HCT116 (cell line): ENCODE results near the gene OGFOD2. TPM values are rescaled to one million over a fixed set of nuclear protein-coding genes. Genes with fewer than 3 reads are reported as not detected.
A peak's percentile ranks its signal among the peaks of the same experiment; 100 is the strongest.

Experiments
- ATAC-seq: fragments of 200-7000 bp; cut with Tn5 transposase; 2 replicates; pipeline ENCODE4 v1.9.1; 2020; ENCODE audit warnings: mild to moderate bottlenecking, moderate library complexity
- BruUV-seq: library from RNA; stranded (reverse); fragments of 400-500 nt; replicated peaks from 2 replicates; lab custom pipeline; 2021; lab: Mats Ljungman, UMichigan
- CTCF ChIA-PET: fragments of 300-600 bp; sonication (Branson Sonifier 250); formaldehyde crosslinking; loops from one replicate; lab custom pipeline; 2021; ENCODE audit warnings: antibody characterized with exemption; lab: Charles Lee
- POLR2A ChIA-PET: fragments of 300-600, 350-600 bp; sonication (Branson Sonifier 250); formaldehyde crosslinking; loops from one replicate; lab custom pipeline; 2021; ENCODE audit warnings: antibody characterized with exemption; lab: Charles Lee
- RAD21 ChIA-PET, 2 experiments: fragments of 300-600 bp; sonication (Branson Sonifier 250); formaldehyde crosslinking; loops; one replicate each; lab custom pipeline; 2023; ENCODE audit warnings: low total read pairs in 2 of 2; ENCODE audit not compliant: uncharacterized antibody in 2 of 2, unreplicated experiment in 2 of 2, low non-redundant PET in 1 of 2; lab: Charles Lee
- DNase-seq: peaks from one replicate; pipeline ENCODE4 v3.0.0-alpha.2; 2010; ENCODE audit warnings: low read depth, low spot score
- H2AFZ ChIP-seq: fragments of 200-600 bp; shearing (Covaris generic), sonication (generic); 2 replicates; pipeline ENCODE4 v1.6.1; 2017; ENCODE audit warnings: low read depth, mixed run types, mixed read lengths, antibody characterized with exemption, low read length; ENCODE audit not compliant: poor library complexity, severe bottlenecking
- H3K27ac ChIP-seq: 2 replicates; pipeline ENCODE4 v1.5.1; 2012; ENCODE audit warnings: low read depth, low read length
- H3K27me3 ChIP-seq: fragments of 200-600 bp; sonication (generic); 2 replicates; pipeline ENCODE4 v1.6.1; 2016; ENCODE audit warnings: mixed run types, low read length, mixed read lengths; ENCODE audit not compliant: insufficient read depth
- H3K36me3 ChIP-seq, 2 experiments: fragments of 200-500 bp in 1 of 2; fragments of 200-600 bp in 1 of 2; sonication (Bioruptor generic) in 1 of 2; sonication (generic) in 1 of 2; 2 replicates each; pipeline versions ENCODE4 v1.5.1 to v1.6.1; 2014 to 2016; ENCODE audit warnings: low read length in 2 of 2, inconsistent platforms in 1 of 2, mixed read lengths in 1 of 2, mixed run types in 1 of 2; ENCODE audit not compliant: insufficient read depth in 2 of 2, control insufficient read depth in 1 of 2
- H3K4me1 ChIP-seq, 2 experiments: fragments of 200-600 bp in 1 of 2; sonication (generic) in 1 of 2; 2 replicates each; pipeline versions ENCODE4 v1.5.1 to v1.6.1; 2012 to 2017; ENCODE audit warnings: low read length in 2 of 2, inconsistent platforms in 1 of 2, mild to moderate bottlenecking in 1 of 2, mixed read lengths in 1 of 2, mixed run types in 1 of 2, moderate library complexity in 1 of 2; ENCODE audit not compliant: insufficient read depth in 2 of 2, control insufficient read depth in 1 of 2
- H3K4me2 ChIP-seq: fragments of 200-600 bp; sonication (generic); 2 replicates; pipeline ENCODE4 v1.6.1; 2017; ENCODE audit warnings: mixed run types, low read length, mixed read lengths
- H3K4me3 ChIP-seq, 2 experiments: fragments of 200-600 bp in 1 of 2; sonication (generic) in 1 of 2; replicated peaks in 1 of 2; 2 replicates each; pipeline ENCODE4 v1.5.1; 2011 to 2016; ENCODE audit warnings: low read length in 2 of 2, control low read depth in 1 of 2, low read depth in 1 of 2, mild to moderate bottlenecking in 1 of 2, mixed read lengths in 1 of 2, mixed run types in 1 of 2
- H3K79me2 ChIP-seq: fragments of 200-600 bp; sonication (generic); 2 replicates; pipeline ENCODE4 v1.6.1; 2017; ENCODE audit warnings: mild to moderate bottlenecking, mixed run types, low read length, moderate library complexity, mixed read lengths; ENCODE audit not compliant: insufficient read depth
- H3K9ac ChIP-seq: fragments of 200-600 bp; sonication (generic); 2 replicates; pipeline ENCODE4 v1.6.1; 2016; ENCODE audit warnings: low read length, mixed read lengths
- H3K9me2 ChIP-seq: fragments of 200-600 bp; sonication (generic), shearing (Covaris generic); 2 replicates; pipeline ENCODE4 v1.6.1; 2017; ENCODE audit warnings: mixed run types, mild to moderate bottlenecking, moderate library complexity; ENCODE audit not compliant: insufficient read depth
- H3K9me3 ChIP-seq, 2 experiments: fragments of 200-500 bp in 1 of 2; fragments of 200-600 bp in 1 of 2; sonication (Bioruptor generic) in 1 of 2; sonication (generic) in 1 of 2; 2 replicates each; pipeline ENCODE4 v1.6.1; 2014 to 2017; ENCODE audit warnings: low read length in 2 of 2, mixed read lengths in 2 of 2, inconsistent platforms in 1 of 2, low read depth in 1 of 2, mild to moderate bottlenecking in 1 of 2, mixed run types in 1 of 2, moderate library complexity in 1 of 2; ENCODE audit not compliant: control insufficient read depth in 1 of 2, insufficient read depth in 1 of 2
- H4K20me1 ChIP-seq: fragments of 200-600 bp; sonication (generic), shearing (Covaris generic); 2 replicates; pipeline ENCODE4 v1.6.1; 2017; ENCODE audit warnings: mixed run types, mild to moderate bottlenecking, moderate library complexity; ENCODE audit not compliant: insufficient read depth
- ATF3 ChIP-seq: IDR thresholded peaks from 2 replicates; pipeline ENCODE4 v1.6.1; 2012
- CBX3 ChIP-seq: IDR thresholded peaks from 2 replicates; pipeline ENCODE4 v1.6.1; 2012; ENCODE audit warnings: low read depth
- ELF1 ChIP-seq: IDR thresholded peaks from 2 replicates; pipeline ENCODE4 v1.6.1; 2012; ENCODE audit warnings: low read depth, borderline replicate concordance
- EZH2phosphoT487 ChIP-seq: fragments of 200-600 bp; IDR thresholded peaks from 2 replicates; pipeline ENCODE4 v1.6.1; 2018; ENCODE audit warnings: antibody characterized with exemption, borderline replicate concordance
- JUND ChIP-seq: IDR thresholded peaks from 2 replicates; pipeline ENCODE4 v1.6.1; 2012
- POLR2AphosphoS5 ChIP-seq: IDR thresholded peaks from 2 replicates; pipeline ENCODE4 v1.6.1; 2011; ENCODE audit warnings: mild to moderate bottlenecking, low read depth, low read length, moderate library complexity
- RAD21 ChIP-seq: IDR thresholded peaks from 2 replicates; pipeline ENCODE4 v1.6.1; 2012; ENCODE audit warnings: low read depth, mild to moderate bottlenecking
- SIN3A ChIP-seq: IDR thresholded peaks from 2 replicates; pipeline ENCODE4 v1.6.1; 2012; ENCODE audit warnings: low read depth
- SRF ChIP-seq: IDR thresholded peaks from 2 replicates; pipeline ENCODE4 v1.6.1; 2012; ENCODE audit warnings: low read depth
- ZFX ChIP-seq: fragments of 450-650 bp; IDR thresholded peaks from 2 replicates; pipeline ENCODE4 v1.6.1; 2017
- intact Hi-C: fragments of 100-400 bp; cut with micrococcal nuclease; formaldehyde crosslinking; loops from 2 replicates; pipeline ENCODE4 v1.10.0; 2022
- total RNA-seq: library from RNA; stranded (reverse); gene quantifications from one replicate; pipeline ENCODE4 v1.2.1, GENCODE V29; 2021; ENCODE audit not compliant: unreplicated experiment
- TF ChIP-seq, protein P1 (sequence below): IDR thresholded peaks from 2 replicates; pipeline ENCODE4 v1.6.1; 2012
- TF ChIP-seq, protein P2 (sequence below): IDR thresholded peaks from 2 replicates; pipeline ENCODE4 v1.6.1; 2012; ENCODE audit warnings: low read depth
- TF ChIP-seq, protein P3 (sequence below), 3 experiments: fragments of 200-600 bp in 1 of 3; sonication (generic) in 1 of 3; IDR thresholded peaks in 2 of 3; conservative IDR thresholded peaks in 1 of 3; 2 replicates each; pipeline ENCODE4 v1.5.1; 2012 to 2017; ENCODE audit warnings: low read depth in 2 of 3, low read length in 2 of 3, antibody characterized with exemption in 1 of 3, borderline replicate concordance in 1 of 3, control low read depth in 1 of 3, mild to moderate bottlenecking in 1 of 3, mixed read lengths in 1 of 3, mixed run types in 1 of 3, moderate library complexity in 1 of 3; ENCODE audit not compliant: insufficient read depth in 1 of 3
- TF ChIP-seq, protein P4 (sequence below): IDR thresholded peaks from 2 replicates; pipeline ENCODE4 v1.6.1; 2011; ENCODE audit warnings: mild to moderate bottlenecking, low read length, moderate library complexity; ENCODE audit not compliant: insufficient replicate concordance; ENCODE audit errors: extremely low read depth

The OGFOD2 gene
- total RNA-seq, 1 experiment from 2014 or later = 29.5 TPM

GRCh38 chr12:122989225-122989839 lies 14.3 kb downstream of the OGFOD2 start:
- RAD21 ChIA-PET = no interaction called here
- Histone ChIP-seq H3K9me2 (no peaks in the 10 kb centered on the region), H3K4me2 (no peak overlapping the region), H3K4me1 (no peaks in the 10 kb centered on the region), H3K27me3 (no peaks in the 10 kb centered on the region), H3K4me3 (no peak overlapping the region), H3K79me2 (no peaks in the 10 kb centered on the region), H3K9me3 (no peaks in the 10 kb centered on the region), H2AFZ (no peak overlapping the region), H3K27ac (no peak overlapping the region), H3K9ac (no peak overlapping the region), H3K36me3 (no peaks in the 10 kb centered on the region), H4K20me1 (no peaks in the 10 kb centered on the region)
- no peak for DNase-seq
- CTCF ChIA-PET = interaction anchor here (0.7 to 1.5 kb wide), 2 partner anchors 249 to 431 kb away, joined by 3 to 4 read pairs; no protein-coding TSS in a partner anchor
- TF ChIP-seq, protein P1, sequence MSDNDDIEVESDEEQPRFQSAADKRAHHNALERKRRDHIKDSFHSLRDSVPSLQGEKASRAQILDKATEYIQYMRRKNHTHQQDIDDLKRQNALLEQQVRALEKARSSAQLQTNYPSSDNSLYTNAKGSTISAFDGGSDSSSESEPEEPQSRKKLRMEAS = no peak
- TF ChIP-seq, protein P2, sequence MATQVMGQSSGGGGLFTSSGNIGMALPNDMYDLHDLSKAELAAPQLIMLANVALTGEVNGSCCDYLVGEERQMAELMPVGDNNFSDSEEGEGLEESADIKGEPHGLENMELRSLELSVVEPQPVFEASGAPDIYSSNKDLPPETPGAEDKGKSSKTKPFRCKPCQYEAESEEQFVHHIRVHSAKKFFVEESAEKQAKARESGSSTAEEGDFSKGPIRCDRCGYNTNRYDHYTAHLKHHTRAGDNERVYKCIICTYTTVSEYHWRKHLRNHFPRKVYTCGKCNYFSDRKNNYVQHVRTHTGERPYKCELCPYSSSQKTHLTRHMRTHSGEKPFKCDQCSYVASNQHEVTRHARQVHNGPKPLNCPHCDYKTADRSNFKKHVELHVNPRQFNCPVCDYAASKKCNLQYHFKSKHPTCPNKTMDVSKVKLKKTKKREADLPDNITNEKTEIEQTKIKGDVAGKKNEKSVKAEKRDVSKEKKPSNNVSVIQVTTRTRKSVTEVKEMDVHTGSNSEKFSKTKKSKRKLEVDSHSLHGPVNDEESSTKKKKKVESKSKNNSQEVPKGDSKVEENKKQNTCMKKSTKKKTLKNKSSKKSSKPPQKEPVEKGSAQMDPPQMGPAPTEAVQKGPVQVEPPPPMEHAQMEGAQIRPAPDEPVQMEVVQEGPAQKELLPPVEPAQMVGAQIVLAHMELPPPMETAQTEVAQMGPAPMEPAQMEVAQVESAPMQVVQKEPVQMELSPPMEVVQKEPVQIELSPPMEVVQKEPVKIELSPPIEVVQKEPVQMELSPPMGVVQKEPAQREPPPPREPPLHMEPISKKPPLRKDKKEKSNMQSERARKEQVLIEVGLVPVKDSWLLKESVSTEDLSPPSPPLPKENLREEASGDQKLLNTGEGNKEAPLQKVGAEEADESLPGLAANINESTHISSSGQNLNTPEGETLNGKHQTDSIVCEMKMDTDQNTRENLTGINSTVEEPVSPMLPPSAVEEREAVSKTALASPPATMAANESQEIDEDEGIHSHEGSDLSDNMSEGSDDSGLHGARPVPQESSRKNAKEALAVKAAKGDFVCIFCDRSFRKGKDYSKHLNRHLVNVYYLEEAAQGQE = no peak
- TF ChIP-seq JUND (no peak), ELF1 (no peak), SIN3A (no peak), ATF3 (no peak), EZH2phosphoT487 (no peak), CBX3 (no peak), RAD21 (no peak), POLR2AphosphoS5 (no peak), SRF (no peak), ZFX (no peak)
- TF ChIP-seq, protein P3, sequence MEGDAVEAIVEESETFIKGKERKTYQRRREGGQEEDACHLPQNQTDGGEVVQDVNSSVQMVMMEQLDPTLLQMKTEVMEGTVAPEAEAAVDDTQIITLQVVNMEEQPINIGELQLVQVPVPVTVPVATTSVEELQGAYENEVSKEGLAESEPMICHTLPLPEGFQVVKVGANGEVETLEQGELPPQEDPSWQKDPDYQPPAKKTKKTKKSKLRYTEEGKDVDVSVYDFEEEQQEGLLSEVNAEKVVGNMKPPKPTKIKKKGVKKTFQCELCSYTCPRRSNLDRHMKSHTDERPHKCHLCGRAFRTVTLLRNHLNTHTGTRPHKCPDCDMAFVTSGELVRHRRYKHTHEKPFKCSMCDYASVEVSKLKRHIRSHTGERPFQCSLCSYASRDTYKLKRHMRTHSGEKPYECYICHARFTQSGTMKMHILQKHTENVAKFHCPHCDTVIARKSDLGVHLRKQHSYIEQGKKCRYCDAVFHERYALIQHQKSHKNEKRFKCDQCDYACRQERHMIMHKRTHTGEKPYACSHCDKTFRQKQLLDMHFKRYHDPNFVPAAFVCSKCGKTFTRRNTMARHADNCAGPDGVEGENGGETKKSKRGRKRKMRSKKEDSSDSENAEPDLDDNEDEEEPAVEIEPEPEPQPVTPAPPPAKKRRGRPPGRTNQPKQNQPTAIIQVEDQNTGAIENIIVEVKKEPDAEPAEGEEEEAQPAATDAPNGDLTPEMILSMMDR (IDR thresholded peaks at IDR 0.05 in 2 of 3, conservative IDR thresholded peaks at IDR 0.05 in 1 of 3; ENCODE audit: borderline replicate concordance in 1 of 3, insufficient read depth in 1 of 3, low read depth in 2 of 3, low read length in 2 of 3) = no peak; a peak in 2 of 6 replicates
- TF ChIP-seq, protein P4, sequence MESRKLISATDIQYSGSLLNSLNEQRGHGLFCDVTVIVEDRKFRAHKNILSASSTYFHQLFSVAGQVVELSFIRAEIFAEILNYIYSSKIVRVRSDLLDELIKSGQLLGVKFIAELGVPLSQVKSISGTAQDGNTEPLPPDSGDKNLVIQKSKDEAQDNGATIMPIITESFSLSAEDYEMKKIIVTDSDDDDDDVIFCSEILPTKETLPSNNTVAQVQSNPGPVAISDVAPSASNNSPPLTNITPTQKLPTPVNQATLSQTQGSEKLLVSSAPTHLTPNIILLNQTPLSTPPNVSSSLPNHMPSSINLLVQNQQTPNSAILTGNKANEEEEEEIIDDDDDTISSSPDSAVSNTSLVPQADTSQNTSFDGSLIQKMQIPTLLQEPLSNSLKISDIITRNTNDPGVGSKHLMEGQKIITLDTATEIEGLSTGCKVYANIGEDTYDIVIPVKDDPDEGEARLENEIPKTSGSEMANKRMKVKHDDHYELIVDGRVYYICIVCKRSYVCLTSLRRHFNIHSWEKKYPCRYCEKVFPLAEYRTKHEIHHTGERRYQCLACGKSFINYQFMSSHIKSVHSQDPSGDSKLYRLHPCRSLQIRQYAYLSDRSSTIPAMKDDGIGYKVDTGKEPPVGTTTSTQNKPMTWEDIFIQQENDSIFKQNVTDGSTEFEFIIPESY = no peak
- BruUV-seq = no TSS peak
- intact Hi-C loops = no loop called here
- POLR2A ChIA-PET = no interaction called here
- peak; percentile 39; the same call in 1 of the 2 replicates for ATAC-seq
